Ishikawa (cell line): Measurements from ENCODE around the gene PDE1A.

Experiments
- CEBPB ChIP-seq: IDR thresholded peaks from 2 replicates; pipeline ENCODE4 v1.6.1; 2012
- CREB1 ChIP-seq: IDR thresholded peaks from 2 replicates; pipeline ENCODE4 v1.6.1; 2012; ENCODE audit warnings: low read depth
- EGR1 ChIP-seq: IDR thresholded peaks from 2 replicates; pipeline ENCODE4 v1.6.1; 2012
- EP300 ChIP-seq: IDR thresholded peaks from 2 replicates; pipeline ENCODE4 v1.6.1; 2012; ENCODE audit warnings: borderline replicate concordance
- FOXM1 ChIP-seq: IDR thresholded peaks from 2 replicates; pipeline ENCODE4 v1.6.1; 2012; ENCODE audit warnings: low read depth, borderline replicate concordance
- NFIC ChIP-seq: IDR thresholded peaks from 2 replicates; pipeline ENCODE4 v1.6.1; 2012
- RAD21 ChIP-seq: IDR thresholded peaks from 2 replicates; pipeline ENCODE4 v1.6.1; 2012; ENCODE audit warnings: low read depth
- TAF1 ChIP-seq: IDR thresholded peaks from 2 replicates; pipeline ENCODE4 v1.6.1; 2012; ENCODE audit warnings: low read depth, mild to moderate bottlenecking
- TCF12 ChIP-seq: IDR thresholded peaks from 2 replicates; pipeline ENCODE4 v1.6.1; 2012; ENCODE audit warnings: low read depth
- TEAD4 ChIP-seq: IDR thresholded peaks from 2 replicates; pipeline ENCODE4 v1.6.1; 2012
- YY1 ChIP-seq: IDR thresholded peaks from 2 replicates; pipeline ENCODE4 v1.6.1; 2012; ENCODE audit warnings: low read depth
- ZBTB7A ChIP-seq: IDR thresholded peaks from 2 replicates; pipeline ENCODE4 v1.6.1; 2012; ENCODE audit warnings: low read depth
- TF ChIP-seq, protein P1 (sequence below): IDR thresholded peaks from 2 replicates; pipeline ENCODE4 v1.6.1; 2012; ENCODE audit warnings: low read depth, mild to moderate bottlenecking
- TF ChIP-seq, protein P2 (sequence below): IDR thresholded peaks from 2 replicates; pipeline ENCODE4 v1.6.1; 2012
- TF ChIP-seq, protein P3 (sequence below): IDR thresholded peaks from 2 replicates; pipeline ENCODE4 v1.6.1; 2012

The PDE1A gene

DNA sequence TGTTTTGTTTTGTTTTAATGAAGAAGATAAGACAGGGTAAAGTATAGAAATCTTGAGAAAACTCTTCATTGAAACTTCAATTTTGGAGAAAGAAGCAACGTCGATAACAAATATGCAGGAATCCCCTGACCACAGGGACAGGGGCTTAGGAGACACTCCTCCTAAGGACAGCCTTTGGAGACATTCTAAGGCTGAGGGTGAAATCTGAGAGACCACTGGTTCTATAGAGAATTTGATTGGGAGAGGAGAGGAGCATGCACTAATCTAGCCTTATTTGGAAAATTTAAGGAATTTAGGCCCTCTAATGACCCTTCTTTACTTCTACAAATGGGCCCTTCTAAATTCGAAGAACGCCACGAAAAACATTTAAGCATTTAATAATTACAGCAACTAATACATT lies 233.5 kb downstream of the PDE1A start:
- TF ChIP-seq TEAD4 (no peak), FOXM1 (no peak), EP300 (no peak), YY1 (no peak), TAF1 (no peak)
- TF ChIP-seq, protein P1, sequence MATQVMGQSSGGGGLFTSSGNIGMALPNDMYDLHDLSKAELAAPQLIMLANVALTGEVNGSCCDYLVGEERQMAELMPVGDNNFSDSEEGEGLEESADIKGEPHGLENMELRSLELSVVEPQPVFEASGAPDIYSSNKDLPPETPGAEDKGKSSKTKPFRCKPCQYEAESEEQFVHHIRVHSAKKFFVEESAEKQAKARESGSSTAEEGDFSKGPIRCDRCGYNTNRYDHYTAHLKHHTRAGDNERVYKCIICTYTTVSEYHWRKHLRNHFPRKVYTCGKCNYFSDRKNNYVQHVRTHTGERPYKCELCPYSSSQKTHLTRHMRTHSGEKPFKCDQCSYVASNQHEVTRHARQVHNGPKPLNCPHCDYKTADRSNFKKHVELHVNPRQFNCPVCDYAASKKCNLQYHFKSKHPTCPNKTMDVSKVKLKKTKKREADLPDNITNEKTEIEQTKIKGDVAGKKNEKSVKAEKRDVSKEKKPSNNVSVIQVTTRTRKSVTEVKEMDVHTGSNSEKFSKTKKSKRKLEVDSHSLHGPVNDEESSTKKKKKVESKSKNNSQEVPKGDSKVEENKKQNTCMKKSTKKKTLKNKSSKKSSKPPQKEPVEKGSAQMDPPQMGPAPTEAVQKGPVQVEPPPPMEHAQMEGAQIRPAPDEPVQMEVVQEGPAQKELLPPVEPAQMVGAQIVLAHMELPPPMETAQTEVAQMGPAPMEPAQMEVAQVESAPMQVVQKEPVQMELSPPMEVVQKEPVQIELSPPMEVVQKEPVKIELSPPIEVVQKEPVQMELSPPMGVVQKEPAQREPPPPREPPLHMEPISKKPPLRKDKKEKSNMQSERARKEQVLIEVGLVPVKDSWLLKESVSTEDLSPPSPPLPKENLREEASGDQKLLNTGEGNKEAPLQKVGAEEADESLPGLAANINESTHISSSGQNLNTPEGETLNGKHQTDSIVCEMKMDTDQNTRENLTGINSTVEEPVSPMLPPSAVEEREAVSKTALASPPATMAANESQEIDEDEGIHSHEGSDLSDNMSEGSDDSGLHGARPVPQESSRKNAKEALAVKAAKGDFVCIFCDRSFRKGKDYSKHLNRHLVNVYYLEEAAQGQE, result no peak
- TF ChIP-seq, protein P2, sequence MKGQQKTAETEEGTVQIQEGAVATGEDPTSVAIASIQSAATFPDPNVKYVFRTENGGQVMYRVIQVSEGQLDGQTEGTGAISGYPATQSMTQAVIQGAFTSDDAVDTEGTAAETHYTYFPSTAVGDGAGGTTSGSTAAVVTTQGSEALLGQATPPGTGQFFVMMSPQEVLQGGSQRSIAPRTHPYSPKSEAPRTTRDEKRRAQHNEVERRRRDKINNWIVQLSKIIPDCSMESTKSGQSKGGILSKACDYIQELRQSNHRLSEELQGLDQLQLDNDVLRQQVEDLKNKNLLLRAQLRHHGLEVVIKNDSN, result no peak

DNA sequence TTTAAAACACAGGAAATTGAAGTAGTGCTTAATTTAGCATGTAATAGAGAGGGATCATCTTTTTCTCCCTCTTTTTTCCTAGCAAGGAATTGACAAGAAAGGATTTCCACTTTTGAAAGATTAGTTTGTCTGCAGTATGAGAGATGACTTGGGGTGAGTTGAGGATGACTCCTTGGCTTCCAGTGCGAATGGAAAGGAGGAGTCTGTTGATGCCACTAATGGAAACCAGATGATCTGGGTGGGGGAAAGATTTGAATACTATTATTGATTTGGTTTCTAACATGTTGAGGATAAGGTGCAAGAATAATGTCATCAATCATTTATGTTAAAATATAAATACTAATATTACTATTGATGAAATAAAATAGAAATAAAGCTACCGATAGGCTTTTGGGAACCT lies 235.8 kb downstream of the PDE1A start:
- TF ChIP-seq TAF1 (no peak), EGR1 (no peak), TEAD4 (no peak), TCF12 (no peak), CREB1 (no peak), CEBPB (no peak), YY1 (no peak), ZBTB7A (no peak), FOXM1 (no peak), RAD21 (no peak), EP300 (no peak)
- TF ChIP-seq, protein P3, sequence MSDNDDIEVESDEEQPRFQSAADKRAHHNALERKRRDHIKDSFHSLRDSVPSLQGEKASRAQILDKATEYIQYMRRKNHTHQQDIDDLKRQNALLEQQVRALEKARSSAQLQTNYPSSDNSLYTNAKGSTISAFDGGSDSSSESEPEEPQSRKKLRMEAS, result no peak
- TF ChIP-seq, protein P2, result no peak
- TF ChIP-seq, protein P1, result no peak

DNA sequence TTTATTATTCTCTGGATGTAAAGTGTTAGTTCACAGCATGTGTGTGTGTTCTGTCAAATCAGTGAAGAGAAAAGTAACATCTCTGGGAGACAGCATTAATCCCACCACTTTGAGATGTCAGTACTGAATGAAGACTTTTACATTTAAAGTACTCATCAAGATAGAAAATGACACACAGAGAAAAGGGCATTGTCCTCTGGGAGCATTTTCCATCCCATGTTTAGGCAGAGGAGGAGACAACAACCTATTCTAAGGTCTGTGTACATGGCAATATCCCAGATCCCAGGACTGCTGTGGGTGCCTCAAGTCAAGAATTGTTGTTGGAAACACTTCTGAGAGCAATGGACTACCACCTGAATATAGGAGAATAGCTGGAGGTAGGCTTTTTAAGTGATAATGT lies 239.7 kb downstream of the PDE1A start:
- no peak for TF ChIP-seq TEAD4
- TF ChIP-seq, protein P1, result no peak
- TF ChIP-seq, protein P2, result no peak

DNA sequence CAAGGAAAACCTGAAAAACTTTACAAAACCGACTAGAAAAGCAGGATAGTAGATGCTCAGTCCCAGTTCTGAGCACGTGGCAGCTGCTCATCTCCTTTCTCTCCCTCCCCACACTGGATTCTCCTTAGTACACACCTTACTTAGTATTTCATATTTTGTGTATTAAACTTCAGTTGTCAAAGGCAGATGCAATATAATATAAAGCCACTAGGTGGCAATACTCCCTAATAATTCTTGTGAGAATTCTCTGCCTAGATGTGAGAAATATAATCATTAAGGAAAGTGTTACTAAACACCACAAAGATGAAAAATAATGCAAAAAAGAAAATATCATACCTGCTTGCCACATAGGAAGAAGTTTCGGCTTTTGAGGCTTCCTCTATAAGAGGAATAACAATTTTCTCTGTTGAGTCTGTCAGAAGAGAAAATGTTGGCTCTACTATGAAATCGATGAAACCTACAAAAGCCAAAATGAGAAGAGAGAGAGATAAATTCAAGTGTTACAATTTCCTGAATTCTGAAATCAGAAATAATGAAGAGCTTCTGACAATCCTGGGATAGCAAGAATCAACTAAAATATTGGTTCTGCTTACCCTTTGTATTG lies 240.6 kb downstream of the PDE1A start:
- TF ChIP-seq FOXM1 (no peak), RAD21 (peak; percentile 70)

DNA sequence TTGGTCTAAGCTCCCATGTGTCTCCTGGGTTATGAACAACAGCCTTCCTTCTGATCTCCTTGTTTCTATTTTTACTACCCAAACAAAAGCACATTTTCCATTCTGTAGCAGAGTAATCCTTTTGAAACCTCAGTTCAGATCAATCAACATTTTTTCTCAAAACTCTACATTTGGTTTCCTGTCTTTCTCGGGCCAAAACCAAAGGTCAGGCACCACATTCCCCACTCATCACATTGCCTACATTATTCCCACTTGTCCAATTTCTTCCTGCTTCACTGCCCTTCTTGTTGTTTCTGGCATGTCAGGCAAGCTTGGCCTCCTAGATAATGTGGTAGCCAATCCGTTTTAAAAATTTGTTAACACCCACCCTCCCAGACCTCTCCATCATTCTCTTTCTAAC lies 244.4 kb downstream of the PDE1A start:
- TF ChIP-seq TEAD4, result no peak
- TF ChIP-seq, protein P2, result no peak
- no peak for TF ChIP-seq CREB1
- no peak for TF ChIP-seq NFIC
- TF ChIP-seq YY1, result no peak
- TF ChIP-seq EGR1, result no peak
- TF ChIP-seq, protein P1, result no peak
- TF ChIP-seq, protein P3, result no peak
- TF ChIP-seq TAF1, result no peak
- TF ChIP-seq FOXM1, result no peak
- TF ChIP-seq RAD21, result no peak
- no peak for TF ChIP-seq CEBPB
- TF ChIP-seq TCF12, result no peak
- TF ChIP-seq EP300, result no peak
- no peak for TF ChIP-seq ZBTB7A
